ENCODE data around the gene CSF1.
A peak's percentile ranks its signal among the peaks of the same experiment; 100 is the strongest.
"Not testable (repeated sequence)": the region's sequence is repeated elsewhere in the genome, so short reads cannot be mapped to it uniquely, and the experiment has no call there.

The CSF1 gene

GRCh38 chr1:109910123-109910962, at the start of gene CSF1:
TSS of gene CSF1 (plus strand) at chr1:109910849. CDS start at chr1:109911024, 175 bp downstream.
- H3K36me3 Mint-ChIP-seq (ENCODE audit: low read depth), result no peaks in the 10 kb centered on the region
- peak within 1 kb of the TSS; percentile 78 for H3K27ac Mint-ChIP-seq
- H3K4me1 Mint-ChIP-seq (ENCODE audit: low read depth), result peaks cover 52% of the 10 kb centered on the region
- H3K4me3 Mint-ChIP-seq, result peak within 1 kb of the TSS; percentile 84
- H3K27me3 Mint-ChIP-seq, result peaks cover 67% of the 10 kb centered on the region
- intact Hi-C loops (cut with micrococcal nuclease), result no loop called here
- H3K9me3 Mint-ChIP-seq, result no peaks in the 10 kb centered on the region

GRCh38 chr1:109861616-109862015, 49.0 kb upstream of the CSF1 start:
- H3K36me3 Mint-ChIP-seq (ENCODE audit: low read depth); H3K4me3 Mint-ChIP-seq; H3K27ac Mint-ChIP-seq: not testable (repeated sequence)
- intact Hi-C loops (cut with micrococcal nuclease), result loop anchor here (10.0 kb wide), 1 partner anchor 47 kb away; no protein-coding TSS in a partner anchor
- Mint-ChIP-seq H3K4me1 (ENCODE audit: low read depth) (peaks cover 15% of the 10 kb centered on the region), H3K27me3 (peaks cover 22% of the 10 kb centered on the region), H3K9me3 (peaks cover 12% of the 10 kb centered on the region)

- peaks cover 15% of the 10 kb centered on the region for H3K27me3 Mint-ChIP-seq
- peaks cover 12% of the 10 kb centered on the region for H3K9me3 Mint-ChIP-seq
- H3K4me1 Mint-ChIP-seq (ENCODE audit: low read depth), result peaks cover 15% of the 10 kb centered on the region
- H3K27ac Mint-ChIP-seq, result no peak overlapping the region
- no peak overlapping the region for H3K4me3 Mint-ChIP-seq
- intact Hi-C loops (cut with micrococcal nuclease), result loop anchor here (10.0 kb wide), 1 partner anchor 49 kb away; no protein-coding TSS in a partner anchor
- H3K36me3 Mint-ChIP-seq (ENCODE audit: low read depth), result no peaks in the 10 kb centered on the region
Measured at GRCh38 chr1:109863667-109864046, 47.0 kb upstream of the CSF1 start.

- H3K4me1 Mint-ChIP-seq (ENCODE audit: low read depth), result peaks cover 15% of the 10 kb centered on the region
- no peak overlapping the region for H3K4me3 Mint-ChIP-seq
- H3K27me3 Mint-ChIP-seq, result peaks cover 11% of the 10 kb centered on the region
- H3K9me3 Mint-ChIP-seq, result peaks cover 12% of the 10 kb centered on the region
- intact Hi-C loops (cut with micrococcal nuclease), result loop anchor here (10.0 kb wide), 1 partner anchor 49 kb away; no protein-coding TSS in a partner anchor
- H3K27ac Mint-ChIP-seq, result no peak overlapping the region
- H3K36me3 Mint-ChIP-seq (ENCODE audit: low read depth), result no peaks in the 10 kb centered on the region
Measured at GRCh38 chr1:109864047-109864822, 46.4 kb upstream of the CSF1 start.

- Mint-ChIP-seq H3K36me3 (ENCODE audit: low read depth) (no peaks in the 10 kb centered on the region), H3K27me3 (peaks cover 4% of the 10 kb centered on the region), H3K9me3 (peaks cover 12% of the 10 kb centered on the region), H3K4me3 (no peak overlapping the region), H3K4me1 (ENCODE audit: low read depth) (peaks cover 15% of the 10 kb centered on the region), H3K27ac (no peak overlapping the region)
- intact Hi-C loops (cut with micrococcal nuclease), result loop anchor here (10.0 kb wide), 1 partner anchor 50 kb away; no protein-coding TSS in a partner anchor
Measured at GRCh38 chr1:109864930-109865612, 45.6 kb upstream of the CSF1 start.

- Mint-ChIP-seq H3K4me3 (no peak overlapping the region), H3K4me1 (ENCODE audit: low read depth) (peaks cover 15% of the 10 kb centered on the region), H3K9me3 (peaks cover 12% of the 10 kb centered on the region), H3K36me3 (ENCODE audit: low read depth) (no peaks in the 10 kb centered on the region), H3K27ac (no peak overlapping the region), H3K27me3 (no peaks in the 10 kb centered on the region)
- intact Hi-C loops (cut with micrococcal nuclease), result loop anchor here (10.0 kb wide), 1 partner anchor 51 kb away; no protein-coding TSS in a partner anchor
Measured at GRCh38 chr1:109866071-109866470, 44.6 kb upstream of the CSF1 start.

GRCh38 chr1:109873278-109874175, 37.1 kb upstream of the CSF1 start:
- no peaks in the 10 kb centered on the region for H3K36me3 Mint-ChIP-seq (ENCODE audit: low read depth)
- H3K4me3 Mint-ChIP-seq, result no peak overlapping the region

GRCh38 chr1:109874445-109874844, 36.2 kb upstream of the CSF1 start:
- no peaks in the 10 kb centered on the region for H3K36me3 Mint-ChIP-seq (ENCODE audit: low read depth)
- no peak overlapping the region for H3K4me3 Mint-ChIP-seq
- peaks cover 16% of the 10 kb centered on the region for H3K4me1 Mint-ChIP-seq (ENCODE audit: low read depth)
- peaks cover 32% of the 10 kb centered on the region for H3K27me3 Mint-ChIP-seq
- H3K27ac Mint-ChIP-seq, result no peak overlapping the region
- intact Hi-C loops (cut with micrococcal nuclease), result no loop called here
- no peaks in the 10 kb centered on the region for H3K9me3 Mint-ChIP-seq

More at GRCh38 chr1:109873278-109874175, 37.1 kb upstream of the CSF1 start:
- peaks cover 31% of the 10 kb centered on the region for H3K27me3 Mint-ChIP-seq
- H3K27ac Mint-ChIP-seq, result no peak overlapping the region
- peaks cover 9% of the 10 kb centered on the region for H3K4me1 Mint-ChIP-seq (ENCODE audit: low read depth)
- no peaks in the 10 kb centered on the region for H3K9me3 Mint-ChIP-seq
- intact Hi-C loops (cut with micrococcal nuclease), result no loop called here

- Mint-ChIP-seq H3K4me3 (no peak overlapping the region), H3K36me3 (ENCODE audit: low read depth) (no peaks in the 10 kb centered on the region), H3K27ac (no peak overlapping the region), H3K27me3 (peaks cover 34% of the 10 kb centered on the region), H3K4me1 (ENCODE audit: low read depth) (peaks cover 18% of the 10 kb centered on the region), H3K9me3 (no peaks in the 10 kb centered on the region)
- intact Hi-C loops (cut with micrococcal nuclease), result no loop called here
Measured at GRCh38 chr1:109875874-109876273, 34.8 kb upstream of the CSF1 start.

GRCh38 chr1:109876617-109877316, 33.9 kb upstream of the CSF1 start:
- Mint-ChIP-seq H3K4me3 (no peak overlapping the region), H3K27me3 (peaks cover 37% of the 10 kb centered on the region), H3K4me1 (ENCODE audit: low read depth) (peaks cover 26% of the 10 kb centered on the region), H3K9me3 (no peaks in the 10 kb centered on the region), H3K36me3 (ENCODE audit: low read depth) (no peaks in the 10 kb centered on the region), H3K27ac (no peak overlapping the region)
- intact Hi-C loops (cut with micrococcal nuclease), result no loop called here

- H3K36me3 Mint-ChIP-seq (ENCODE audit: low read depth), result no peaks in the 10 kb centered on the region
- H3K4me1 Mint-ChIP-seq (ENCODE audit: low read depth), result peaks cover 28% of the 10 kb centered on the region
- H3K27ac Mint-ChIP-seq, result no peak overlapping the region
- H3K4me3 Mint-ChIP-seq, result no peak overlapping the region
- H3K9me3 Mint-ChIP-seq, result no peaks in the 10 kb centered on the region
- H3K27me3 Mint-ChIP-seq, result peaks cover 39% of the 10 kb centered on the region
- intact Hi-C loops (cut with micrococcal nuclease), result no loop called here
Measured at GRCh38 chr1:109877317-109877771, 33.3 kb upstream of the CSF1 start.

GRCh38 chr1:109877776-109878175, 32.9 kb upstream of the CSF1 start:
- peaks cover 28% of the 10 kb centered on the region for H3K4me1 Mint-ChIP-seq (ENCODE audit: low read depth)
- no peak overlapping the region for H3K27ac Mint-ChIP-seq
- peaks cover 39% of the 10 kb centered on the region for H3K27me3 Mint-ChIP-seq
- no peaks in the 10 kb centered on the region for H3K36me3 Mint-ChIP-seq (ENCODE audit: low read depth)
- no peak overlapping the region for H3K4me3 Mint-ChIP-seq
- H3K9me3 Mint-ChIP-seq, result no peaks in the 10 kb centered on the region
- intact Hi-C loops (cut with micrococcal nuclease), result no loop called here

All from dendritic cell treated with granulocyte-macrophage colony-stimulating factor and Interleukin-4, amounts not matched to agents 40 ng/mL and 50 ng/mL, for 4 days (primary cell).